Effector CD8-positive, alpha-beta T cell (primary cell): ENCODE measurements around the gene DDX11.
"Not testable (repeated sequence)": the region's sequence is repeated elsewhere in the genome, so short reads cannot be mapped to it uniquely, and the experiment has no call there.

Experiments
- DNase-seq: peaks from one replicate; lab custom pipeline; 2025; lab: John Stamatoyannopoulos, UW

DDX11 gene

DNA sequence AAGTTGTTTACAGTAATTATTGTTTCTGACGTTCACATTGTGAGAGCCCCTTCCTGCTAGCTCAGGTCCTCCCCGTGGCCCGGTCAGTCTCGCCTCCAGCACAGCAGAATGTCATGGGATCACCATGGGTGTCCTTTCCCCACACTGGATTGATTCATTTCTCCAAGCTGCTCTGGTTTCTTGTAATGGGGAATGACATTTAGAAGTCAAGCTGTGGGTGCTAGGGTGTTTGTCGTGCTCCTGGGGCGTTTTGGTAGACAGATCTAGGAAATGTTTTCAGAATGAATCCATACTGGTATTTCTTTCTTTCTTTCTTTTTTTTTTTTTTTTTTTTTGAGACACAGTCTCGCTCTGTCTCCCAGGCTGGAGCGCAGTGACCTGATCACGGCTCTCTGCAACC is 25.1 kb downstream of the DDX11 start:
- DNase-seq, result not testable (repeated sequence)

- DNase-seq, result not testable (repeated sequence)
These were observed 25.8 kb downstream of the DDX11 start for GRCh38 chr12:31099434-31099833.

- not testable (repeated sequence) for DNase-seq
These were observed 27.0 kb downstream of the DDX11 start for GRCh38 chr12:31100503-31101208.

- DNase-seq, result not testable (repeated sequence)
These were observed 28.5 kb downstream of the DDX11 start for GRCh38 chr12:31102125-31102524.

- not testable (repeated sequence) for DNase-seq
These were observed 28.9 kb downstream of the DDX11 start for GRCh38 chr12:31102596-31102995.

GRCh38 chr12:31103561-31103975 is 29.9 kb downstream of the DDX11 start:
- not testable (repeated sequence) for DNase-seq

GRCh38 chr12:31104220-31104619 is 30.6 kb downstream of the DDX11 start:
- DNase-seq, result not testable (repeated sequence)

GRCh38 chr12:31104773-31105172 is 31.1 kb downstream of the DDX11 start:
- DNase-seq, result not testable (repeated sequence)

DNA sequence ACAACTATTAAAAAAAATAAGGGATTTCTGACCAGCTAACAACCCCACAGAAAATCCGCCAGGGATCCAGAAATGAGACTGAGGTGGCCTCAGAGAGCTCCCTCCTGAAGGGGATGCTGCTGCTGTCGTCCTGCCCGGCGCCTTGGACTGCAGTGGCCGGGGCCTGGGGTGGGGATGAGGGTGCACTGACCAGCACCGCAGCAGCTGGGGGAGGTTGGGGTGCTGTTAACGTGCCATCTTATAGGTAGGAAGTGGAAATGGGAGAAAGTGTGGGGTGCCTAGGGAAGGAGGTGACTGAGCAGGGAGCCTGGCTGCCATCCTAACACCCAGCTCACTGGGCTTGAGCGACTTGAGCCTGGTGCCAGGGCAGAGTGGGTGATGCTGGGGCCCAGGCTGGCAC is 32.0 kb downstream of the DDX11 start:
- DNase-seq, result no peak

- no peak for DNase-seq
These were observed 32.6 kb downstream of the DDX11 start for GRCh38 chr12:31106101-31106803.

DNA sequence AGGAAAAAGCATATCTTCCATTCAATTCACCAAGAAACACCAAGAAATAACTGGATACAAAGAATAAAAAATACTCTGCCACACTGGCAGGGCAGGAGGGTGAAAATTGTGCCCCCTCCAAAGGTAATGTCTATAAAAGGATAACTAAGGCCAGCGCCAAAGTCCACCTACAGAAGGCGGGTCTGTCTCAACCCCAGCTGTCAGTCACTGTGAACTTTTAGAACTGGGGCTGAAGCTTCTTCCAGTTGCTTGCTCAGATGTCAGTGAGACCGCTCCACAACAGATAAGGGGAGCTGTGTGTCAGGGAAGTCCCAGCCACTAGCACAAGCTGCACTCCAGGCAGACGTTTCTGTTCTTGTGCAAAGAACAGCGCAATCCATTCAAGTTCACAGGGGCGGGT is 36.1 kb downstream of the DDX11 start:
- DNase-seq, result not testable (repeated sequence)

GRCh38 chr12:31110263-31110662 is 36.6 kb downstream of the DDX11 start:
- DNase-seq, result not testable (repeated sequence)

- DNase-seq, result not testable (repeated sequence)
These were observed 41.5 kb downstream of the DDX11 start for GRCh38 chr12:31115092-31115601.

GRCh38 chr12:31116846-31117202 is 43.2 kb downstream of the DDX11 start:
- not testable (repeated sequence) for DNase-seq

DNA sequence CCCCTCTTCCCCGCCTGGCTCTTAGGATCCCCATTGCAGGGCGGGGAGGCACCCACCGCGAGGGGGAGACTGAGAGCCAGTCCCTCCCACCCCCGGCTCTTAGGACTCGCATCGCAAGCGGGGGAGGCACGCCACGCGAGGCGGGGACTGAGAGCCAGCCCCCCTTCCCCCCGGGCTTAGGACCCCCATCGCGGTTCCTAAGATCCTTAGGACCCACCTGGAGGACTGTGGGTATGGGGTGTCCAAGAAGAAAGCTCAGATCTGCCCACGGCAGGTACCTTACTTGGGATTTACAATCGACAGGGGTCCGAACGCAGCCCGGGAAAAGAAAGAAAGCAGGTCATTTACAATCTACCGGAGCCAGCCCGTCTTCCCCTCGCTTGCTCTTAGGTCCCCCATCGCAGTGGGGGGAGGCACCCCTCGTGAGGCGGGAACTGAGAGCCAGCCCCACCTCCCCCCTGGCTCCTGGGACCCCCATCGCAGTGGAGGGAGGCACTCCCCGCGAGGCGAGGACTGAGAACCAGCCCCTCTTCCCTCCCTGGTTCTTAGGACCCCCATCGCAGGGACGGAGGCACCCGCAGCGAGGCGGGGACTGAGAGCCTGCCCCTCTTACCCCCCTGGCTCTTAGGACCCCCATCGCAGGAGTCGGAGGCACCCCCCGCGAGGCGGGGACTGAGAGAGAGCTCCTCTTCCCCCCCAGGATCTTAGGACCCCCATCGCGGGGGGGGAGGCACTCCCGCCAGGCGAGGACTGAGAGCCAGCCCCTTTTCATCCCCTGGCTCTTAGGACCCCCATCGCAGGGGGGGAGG is 43.7 kb downstream of the DDX11 start:
- peak; percentile 50 for DNase-seq

DNA sequence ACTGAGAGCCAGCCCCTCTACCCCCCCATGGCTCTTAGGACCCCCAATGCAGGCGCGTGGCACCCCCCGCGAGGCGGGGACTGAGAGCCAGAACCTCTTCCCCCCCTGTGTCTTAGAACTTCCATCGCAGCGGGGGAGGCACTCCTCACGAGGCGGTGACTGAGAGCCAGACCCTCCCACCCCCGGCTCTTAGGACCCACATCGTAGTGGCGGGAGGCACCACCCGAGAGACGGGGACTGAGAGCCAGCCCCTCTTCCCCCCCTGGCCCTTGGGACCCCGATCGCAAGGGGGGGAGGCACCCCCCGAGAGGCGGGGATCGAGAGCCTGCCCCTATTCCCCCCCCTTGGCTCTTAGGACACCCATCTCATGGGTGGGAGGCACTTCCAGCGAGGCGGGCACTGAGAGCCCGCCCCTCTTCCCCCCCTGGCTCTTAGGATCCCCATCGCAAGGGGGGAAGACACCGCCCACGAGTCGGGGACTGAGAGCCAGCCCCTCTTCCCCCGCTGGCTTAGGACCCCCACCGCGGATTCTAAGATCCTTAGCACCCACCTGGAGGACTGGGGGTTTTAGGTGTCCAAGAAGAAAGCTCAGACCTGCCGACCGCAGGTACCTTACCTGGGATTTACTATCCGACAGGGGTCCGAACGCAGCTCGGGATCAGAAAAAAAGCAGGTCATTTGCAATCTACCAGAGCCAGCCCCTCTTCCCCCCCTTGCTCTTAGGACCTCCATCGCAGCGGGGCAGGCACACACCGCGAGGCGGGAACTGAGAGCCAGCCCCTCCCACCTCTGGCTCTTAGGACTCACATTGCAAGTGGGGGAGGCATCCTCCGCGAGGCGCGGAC is 44.9 kb downstream of the DDX11 start:
- DNase-seq, result peak; percentile 37

DNA sequence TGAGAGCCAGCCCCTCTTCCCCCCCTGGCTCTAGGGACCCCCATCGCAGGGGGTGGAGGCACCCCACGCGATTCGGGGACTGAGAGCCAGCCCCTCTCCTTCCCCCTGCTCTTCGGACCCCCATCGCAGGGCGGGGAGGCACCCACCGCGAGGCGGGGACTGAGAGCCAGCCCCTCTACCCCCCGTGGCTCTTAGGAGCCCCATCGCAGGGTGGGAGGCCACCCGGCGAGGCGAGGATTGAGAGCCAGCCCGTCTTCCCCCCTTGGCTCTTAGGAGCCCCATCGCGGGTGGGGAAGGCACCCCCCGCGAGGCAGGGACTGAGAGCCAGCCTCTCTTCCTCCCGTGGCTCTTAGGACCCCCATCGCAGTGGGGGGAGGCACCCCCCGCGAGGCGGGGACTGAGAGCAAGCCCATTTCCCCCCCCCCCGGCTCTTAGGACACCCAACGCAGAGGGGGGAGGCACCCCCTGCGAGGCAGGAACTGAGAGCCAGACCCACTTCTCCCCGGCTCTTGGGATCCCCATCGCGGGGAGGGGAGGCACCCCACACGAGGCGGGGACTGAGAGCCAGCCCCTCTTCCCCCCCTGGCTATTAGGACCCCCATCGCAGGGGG is 45.6 kb downstream of the DDX11 start:
- no peak for DNase-seq

DNA sequence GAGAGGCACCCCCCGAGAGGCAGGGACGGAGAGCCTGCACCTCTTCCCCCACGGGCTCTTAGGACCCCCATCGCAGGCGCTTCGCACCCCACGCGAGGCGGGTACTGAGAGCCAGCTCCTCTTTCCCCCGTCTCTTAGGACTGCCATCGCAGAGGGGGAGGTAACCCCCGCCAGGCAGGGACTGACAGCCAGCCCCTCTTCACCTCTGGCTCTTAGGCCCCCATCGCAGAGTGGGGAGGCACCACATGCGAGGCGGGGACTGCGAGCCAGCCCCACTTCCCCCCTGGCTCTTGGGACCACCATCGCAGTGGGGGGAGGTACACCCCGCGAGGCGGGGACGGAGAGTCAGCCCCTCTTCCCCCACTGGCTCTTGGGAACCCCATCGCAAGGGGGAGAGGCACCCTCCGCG is 46.1 kb downstream of the DDX11 start:
- no peak for DNase-seq

- no peak for DNase-seq
These were observed 46.8 kb downstream of the DDX11 start for GRCh38 chr12:31120392-31121008.

GRCh38 chr12:31121022-31121728 is 47.5 kb downstream of the DDX11 start:
- DNase-seq, result not testable (repeated sequence)
